Measurements from ENCODE around the gene TSPAN18. TPM values are rescaled to one million over a fixed set of nuclear protein-coding genes. Genes with fewer than 3 reads are reported as not detected.

Gene TSPAN18
- total RNA-seq, 4 donors from 2014 or later, result 27.7 to 70.1 (median 50.2) TPM

- no peak for DNase-seq (ENCODE audit: extremely low spot score)
- 78% methylated on average over 12 of the region's 12 CpGs for WGBS
- intact Hi-C loops (cut with DNase I), result no loop called here
- Histone ChIP-seq H3K4me1 (peaks cover 0 to 57% (median 42%) of the 10 kb centered on the region in 4 donors), H3K9me3 (no peaks in the 10 kb centered on the region), H3K27ac (replicated peaks in 1 of 4) (no peak overlapping the region), H3K4me3 (no peak overlapping the region), H3K36me3 (peaks cover 0 to 10% (median 3%) of the 10 kb centered on the region in 4 donors), H3K27me3 (no peaks in the 10 kb centered on the region)
- TF ChIP-seq POLR2AphosphoS5 (IDR thresholded peaks at IDR 0.05) (no peak), EP300 (IDR thresholded peaks at IDR 0.05) (no peak), CTCF (IDR thresholded peaks at IDR 0.05) (no peak), POLR2A (IDR thresholded peaks at IDR 0.05; ENCODE audit: low read depth) (no peak)
Observed at GRCh38 chr11:44904261-44905020, 177.7 kb downstream of the TSPAN18 start.

GRCh38 chr11:44905131-44905866 lies 178.5 kb downstream of the TSPAN18 start:
- peaks cover 0 to 60% (median 39%) of the 10 kb centered on the region in 4 donors for H3K4me1 ChIP-seq
- DNase-seq (ENCODE audit: extremely low spot score), result no peak
- no peak overlapping the region for H3K4me3 ChIP-seq
- no peaks in the 10 kb centered on the region for H3K9me3 ChIP-seq
- no peak overlapping the region for H3K27ac ChIP-seq (replicated peaks in 1 of 4)
- TF ChIP-seq EP300 (IDR thresholded peaks at IDR 0.05) (no peak), POLR2AphosphoS5 (IDR thresholded peaks at IDR 0.05) (peak in 1 of 2 donors; percentile 37)
- intact Hi-C loops (cut with DNase I), result no loop called here
- 65% methylated on average over 8 of the region's 9 CpGs for WGBS
- H3K36me3 ChIP-seq, result peaks cover 0 to 18% (median 11%) of the 10 kb centered on the region in 4 donors
- H3K27me3 ChIP-seq, result no peaks in the 10 kb centered on the region

- Histone ChIP-seq H3K9me3 (no peaks in the 10 kb centered on the region), H3K36me3 (peaks cover 0 to 15% (median 10%) of the 10 kb centered on the region in 4 donors), H3K27me3 (no peaks in the 10 kb centered on the region), H3K4me1 (peaks cover 12 to 58% (median 39%) of the 10 kb centered on the region in 4 donors), H3K4me3 (no peak overlapping the region), H3K27ac (replicated peaks in 1 of 4) (no peak overlapping the region)
- TF ChIP-seq EP300 (IDR thresholded peaks at IDR 0.05), result no peak
- no peak for TF ChIP-seq POLR2A (IDR thresholded peaks at IDR 0.05; ENCODE audit: low read depth)
- no peak for TF ChIP-seq POLR2AphosphoS5 (IDR thresholded peaks at IDR 0.05)
- WGBS, result 73% methylated on average over 5 of the region's 5 CpGs
- intact Hi-C loops (cut with DNase I), result no loop called here
- no peak for DNase-seq (ENCODE audit: extremely low spot score)
Observed at GRCh38 chr11:44906649-44907048, 179.9 kb downstream of the TSPAN18 start.

GRCh38 chr11:44909557-44909956 lies 182.8 kb downstream of the TSPAN18 start:
- Histone ChIP-seq H3K27me3 (no peaks in the 10 kb centered on the region), H3K36me3 (peaks cover 0 to 24% (median 12%) of the 10 kb centered on the region in 4 donors), H3K27ac (replicated peaks in 1 of 4) (no peak overlapping the region), H3K4me1 (peaks cover 16 to 47% (median 36%) of the 10 kb centered on the region in 4 donors), H3K9me3 (no peaks in the 10 kb centered on the region), H3K4me3 (no peak overlapping the region)
- 90% methylated on average over 14 of the region's 14 CpGs for WGBS
- no peak for DNase-seq (ENCODE audit: extremely low spot score)
- TF ChIP-seq EP300 (IDR thresholded peaks at IDR 0.05), result no peak
- no peak for TF ChIP-seq POLR2AphosphoS5 (IDR thresholded peaks at IDR 0.05)
- no peak for TF ChIP-seq CTCF (IDR thresholded peaks at IDR 0.05)
- TF ChIP-seq POLR2A (IDR thresholded peaks at IDR 0.05; ENCODE audit: low read depth), result no peak
- intact Hi-C loops (cut with DNase I), result no loop called here

GRCh38 chr11:44910591-44910990 lies 183.8 kb downstream of the TSPAN18 start:
- H3K27me3 ChIP-seq, result no peaks in the 10 kb centered on the region
- TF ChIP-seq POLR2AphosphoS5 (IDR thresholded peaks at IDR 0.05) (no peak), EP300 (IDR thresholded peaks at IDR 0.05) (no peak), POLR2A (IDR thresholded peaks at IDR 0.05; ENCODE audit: low read depth) (no peak)
- H3K36me3 ChIP-seq, result peaks cover 0 to 34% (median 22%) of the 10 kb centered on the region in 4 donors
- intact Hi-C loops (cut with DNase I), result loop anchor here (2.0 to 5.0 kb wide), 3 partner anchors 183 to 353 kb away; partner anchors contain the start of gene TSPAN18
- no peaks in the 10 kb centered on the region for H3K9me3 ChIP-seq
- H3K27ac ChIP-seq (replicated peaks in 1 of 4), result peak overlapping the region; percentile 13 to 40 (median 30)
- DNase-seq (ENCODE audit: extremely low spot score), result no peak
- 86% methylated on average over 9 of the region's 9 CpGs for WGBS
- peaks cover 16 to 38% (median 28%) of the 10 kb centered on the region in 4 donors for H3K4me1 ChIP-seq
- H3K4me3 ChIP-seq, result no peak overlapping the region
